Natural killer cell (primary cell): Measurements from ENCODE around the gene KTN1. TPM values are rescaled to one million over a fixed set of nuclear protein-coding genes. Genes with fewer than 3 reads are reported as not detected.

Source experiments
- ATAC-seq, 3 donors: fragments of 150-1000 bp in 2 of 3; fragments of 200-7000 bp in 1 of 3; cut with Tn5 transposase; 1 replicate in 1 of 3; 2 replicates in 2 of 3; pipeline ENCODE4 v1.10.0; 2021; ENCODE audit warnings: mild to moderate bottlenecking in 2 of 3, moderate library complexity in 2 of 3
- DNase-seq, 2 donors: peaks; one replicate each; pipeline versions ENCODE4 v3.0.0 to v3.0.0-alpha.2; 2013 to 2021; ENCODE audit warnings: mixed read lengths in 1 of 2
- H3K27ac ChIP-seq: one replicate; pipeline ENCODE4 v1.5.1; 2013; ENCODE audit warnings: mild to moderate bottlenecking, low read length
- H3K27me3 ChIP-seq: one replicate; pipeline ENCODE4 v1.6.1; 2013; ENCODE audit warnings: low read length; ENCODE audit not compliant: control insufficient read depth, insufficient read depth
- H3K36me3 ChIP-seq: one replicate; pipeline ENCODE4 v1.6.1; 2013; ENCODE audit warnings: low read length; ENCODE audit not compliant: control insufficient read depth, insufficient read depth
- H3K4me1 ChIP-seq: one replicate; pipeline ENCODE4 v1.6.1; 2013; ENCODE audit warnings: low read length; ENCODE audit not compliant: control insufficient read depth, insufficient read depth
- H3K4me3 ChIP-seq: one replicate; pipeline ENCODE4 v1.5.1; 2013; ENCODE audit warnings: low read length
- H3K9me3 ChIP-seq: one replicate; pipeline ENCODE4 v1.6.1; 2013; ENCODE audit warnings: low read length; ENCODE audit not compliant: control insufficient read depth, insufficient read depth
- H3K27ac Mint-ChIP-seq, 2 donors: one replicate each; pipeline ENCODE4 v1.8.0; 2022; ENCODE audit warnings: mild to moderate bottlenecking in 2 of 2, mixed read lengths in 2 of 2, moderate library complexity in 1 of 2
- H3K27me3 Mint-ChIP-seq, 2 donors: one replicate each; pipeline ENCODE4 v1.8.0; 2022; ENCODE audit warnings: low read depth in 2 of 2, mixed read lengths in 2 of 2
- H3K36me3 Mint-ChIP-seq: one replicate; pipeline ENCODE4 v1.8.0; 2022; ENCODE audit warnings: mixed read lengths
- H3K4me1 Mint-ChIP-seq, 2 donors: one replicate each; pipeline ENCODE4 v1.8.0; 2022; ENCODE audit warnings: mixed read lengths in 2 of 2
- H3K4me3 Mint-ChIP-seq: one replicate; pipeline ENCODE4 v1.8.0; 2022; ENCODE audit warnings: mild to moderate bottlenecking, moderate library complexity, mixed read lengths
- H3K9me3 Mint-ChIP-seq, 2 donors: one replicate each; pipeline ENCODE4 v1.8.0; 2022; ENCODE audit warnings: mixed read lengths in 2 of 2
- CTCF ChIP-seq: fragments of 200-600 bp; IDR thresholded peaks from one replicate; pipeline ENCODE4 v1.8.0; 2022; ENCODE audit warnings: antibody characterized with exemption
- WGBS: methylation state at CpG from one replicate; pipeline ENCODE4 v1.1.7; 2013; ENCODE audit warnings: missing lambda C conversion rate; ENCODE audit not compliant: insufficient coverage; 5-methylcytosine and 5-hydroxymethylcytosine counted together
- intact Hi-C: fragments of 100-400 bp; cut with micrococcal nuclease; formaldehyde crosslinking; loops from one replicate; pipeline ENCODE4 v1.14.2; 2022
- total RNA-seq, 4 donors: library from RNA; stranded (reverse); fragments of 120-200 nt in 1 of 4; gene quantifications; one replicate each; pipeline versions ENCODE4 v1.2.3 to v1.2.4, GENCODE V29; 2013 to 2022

Gene KTN1
- total RNA-seq, 3 donors from 2014 or later (not counting 1 experiment from before 2014, with no cell fraction given) = 63.1 to 96.7 (median 72.8) TPM

GRCh38 chr14:55611859-55612258 lies 31.9 kb downstream of the KTN1 start:
- Mint-ChIP-seq H3K9me3 (no peaks in the 10 kb centered on the region), H3K4me3 (no peak overlapping the region)

GRCh38 chr14:55614304-55614703 lies 34.3 kb downstream of the KTN1 start:
- Histone ChIP-seq H3K27me3 (no peaks in the 10 kb centered on the region), H3K36me3 (peaks cover 36% of the 10 kb centered on the region), H3K9me3 (no peaks in the 10 kb centered on the region), H3K4me1 (no peaks in the 10 kb centered on the region), H3K27ac (no peak overlapping the region), H3K4me3 (no peak overlapping the region)
- Mint-ChIP-seq H3K27ac (peak overlapping the region; percentile 37 to 64), H3K4me3 (no peak overlapping the region), H3K4me1 (peaks cover 35 to 47% of the 10 kb centered on the region in 2 donors), H3K27me3 (no peaks in the 10 kb centered on the region), H3K36me3 (peaks cover 15% of the 10 kb centered on the region), H3K9me3 (no peaks in the 10 kb centered on the region)
- DNase-seq (no peak), ATAC-seq (no peak)
- TF ChIP-seq CTCF = no peak
- no CpG with 5 or more reads among the region's 2 CpGs for WGBS
- intact Hi-C loops = no loop called here

More at GRCh38 chr14:55611859-55612258, 31.9 kb downstream of the KTN1 start:
- H3K27ac Mint-ChIP-seq = peak overlapping the region in 1 of 2 donors; percentile 6
- ATAC-seq (no peak), DNase-seq (no peak)
- H3K27me3 Mint-ChIP-seq = no peaks in the 10 kb centered on the region
- Histone ChIP-seq H3K27ac (no peak overlapping the region), H3K4me3 (no peak overlapping the region), H3K4me1 (no peaks in the 10 kb centered on the region), H3K36me3 (peaks cover 13% of the 10 kb centered on the region), H3K9me3 (no peaks in the 10 kb centered on the region), H3K27me3 (no peaks in the 10 kb centered on the region)
- intact Hi-C loops = no loop called here
- H3K36me3 Mint-ChIP-seq = peaks cover 8% of the 10 kb centered on the region
- H3K4me1 Mint-ChIP-seq = peaks cover 39 to 62% of the 10 kb centered on the region in 2 donors
- no peak for TF ChIP-seq CTCF

DNA sequence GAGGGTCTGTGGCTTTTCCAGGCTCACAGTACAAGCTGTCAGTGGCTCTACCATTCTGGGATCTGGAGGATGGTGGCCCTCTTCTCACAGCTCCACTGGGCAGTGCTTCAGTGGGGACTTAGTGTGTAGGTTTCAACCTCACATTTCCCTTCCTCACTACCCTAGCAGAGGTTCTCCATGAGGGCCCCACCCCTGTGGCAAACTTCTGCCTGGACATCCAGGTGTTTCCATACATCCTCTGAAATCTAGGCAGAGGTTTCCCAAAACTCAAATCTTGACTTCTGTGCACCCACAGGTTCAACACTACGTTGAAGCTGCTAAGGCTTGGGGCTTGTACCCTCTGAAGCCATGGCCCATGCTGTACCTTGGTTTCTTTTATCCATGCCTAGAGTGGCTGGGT lies 40.3 kb downstream of the KTN1 start:
- Histone ChIP-seq H3K9me3 (peaks cover 7% of the 10 kb centered on the region), H3K4me1 (no peaks in the 10 kb centered on the region), H3K4me3 (no peak overlapping the region), H3K36me3 (peaks cover 65% of the 10 kb centered on the region), H3K27me3 (no peaks in the 10 kb centered on the region), H3K27ac (no peak overlapping the region)
- Mint-ChIP-seq H3K4me1 (peaks cover 6 to 24% of the 10 kb centered on the region in 2 donors), H3K9me3 (no peaks in the 10 kb centered on the region), H3K36me3 (peaks cover 30% of the 10 kb centered on the region), H3K27ac (no peak overlapping the region), H3K4me3 (no peak overlapping the region), H3K27me3 (no peaks in the 10 kb centered on the region)
- TF ChIP-seq CTCF = no peak
- WGBS = 93% methylated on average over 1 of the region's 1 CpG
- intact Hi-C loops = no loop called here
- DNase-seq = no peak
- no peak for ATAC-seq

DNA sequence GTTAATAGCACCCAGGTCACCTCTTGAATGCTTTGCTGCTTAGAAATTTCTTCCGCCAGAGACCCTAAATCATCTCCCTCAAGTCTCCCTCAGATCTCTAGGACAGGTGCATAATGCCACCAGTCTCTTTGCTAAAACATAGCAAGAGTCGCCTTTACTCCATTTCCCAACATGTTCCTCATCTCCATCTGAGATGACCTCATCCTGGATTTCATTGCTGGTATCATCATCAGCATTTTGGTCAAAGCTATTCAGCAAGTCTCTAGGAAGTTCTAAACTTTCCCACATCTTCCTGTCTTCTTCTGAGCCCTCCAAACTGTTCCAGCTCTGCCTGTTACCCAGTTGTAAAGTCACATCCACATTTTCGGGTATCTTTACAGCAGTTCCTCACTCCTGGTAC lies 41.0 kb downstream of the KTN1 start:
- Mint-ChIP-seq H3K27ac (peak overlapping the region in 1 of 2 donors; percentile 4), H3K9me3 (no peaks in the 10 kb centered on the region), H3K36me3 (peaks cover 30% of the 10 kb centered on the region), H3K4me3 (no peak overlapping the region), H3K27me3 (no peaks in the 10 kb centered on the region), H3K4me1 (peaks cover 6 to 17% of the 10 kb centered on the region in 2 donors)
- intact Hi-C loops = no loop called here
- H3K9me3 ChIP-seq = peaks cover 7% of the 10 kb centered on the region
- 97% methylated on average over 3 of the region's 3 CpGs for WGBS
- H3K4me1 ChIP-seq = no peaks in the 10 kb centered on the region
- no peak overlapping the region for H3K4me3 ChIP-seq
- H3K27ac ChIP-seq = no peak overlapping the region
- peaks cover 65% of the 10 kb centered on the region for H3K36me3 ChIP-seq
- no peak for ATAC-seq
- no peak for TF ChIP-seq CTCF
- DNase-seq = no peak
- H3K27me3 ChIP-seq = no peaks in the 10 kb centered on the region
